GM19240 (cell line): ENCODE results near the gene SLC39A13.

Source experiments
- DNase-seq: peaks from one replicate; pipeline ENCODE4 v3.0.0; 2011; ENCODE audit warnings: low spot score; ENCODE audit not compliant: insufficient read length

The SLC39A13 gene

GRCh38 chr11:47407746-47408590, at the start of gene SLC39A13:
Gene SLC39A13 (plus strand): TSS chr11:47408590. CDS start chr11:47410095, 1,505 bp downstream.
- DNase-seq: peak; percentile 97

- DNase-seq: no peak
Observed at GRCh38 chr11:47358731-47359051, 49.7 kb upstream of the SLC39A13 start.

- DNase-seq: no peak
Observed at GRCh38 chr11:47359162-47359561, 49.2 kb upstream of the SLC39A13 start.

GRCh38 chr11:47359586-47359985, 48.8 kb upstream of the SLC39A13 start:
- DNase-seq: no peak

- DNase-seq: no peak
Observed at GRCh38 chr11:47360341-47360740, 48.0 kb upstream of the SLC39A13 start.

GRCh38 chr11:47361419-47361818, 47.0 kb upstream of the SLC39A13 start:
- DNase-seq: no peak

GRCh38 chr11:47366020-47366490, 42.3 kb upstream of the SLC39A13 start:
- DNase-seq: no peak

GRCh38 chr11:47369676-47370075, 38.7 kb upstream of the SLC39A13 start:
- DNase-seq: no peak

- no peak for DNase-seq
Observed at GRCh38 chr11:47372422-47372821, 36.0 kb upstream of the SLC39A13 start.

- DNase-seq: no peak
Observed at GRCh38 chr11:47373876-47374719, 34.3 kb upstream of the SLC39A13 start.

- DNase-seq: no peak
Observed at GRCh38 chr11:47374720-47375019, 33.7 kb upstream of the SLC39A13 start.

GRCh38 chr11:47375020-47375419, 33.4 kb upstream of the SLC39A13 start:
- DNase-seq: no peak

GRCh38 chr11:47375546-47376085, 32.8 kb upstream of the SLC39A13 start:
- no peak for DNase-seq

- no peak for DNase-seq
Observed at GRCh38 chr11:47376107-47376524, 32.3 kb upstream of the SLC39A13 start.

GRCh38 chr11:47376525-47377371, 31.6 kb upstream of the SLC39A13 start:
- no peak for DNase-seq

- DNase-seq: no peak
Observed at GRCh38 chr11:47377571-47378009, 30.8 kb upstream of the SLC39A13 start.

GRCh38 chr11:47378010-47378835, 30.2 kb upstream of the SLC39A13 start, which contains the start of gene SPI1:
Gene SPI1 (minus strand): TSS chr11:47378547. CDS start chr11:47378353, 194 bp downstream.
- DNase-seq: peak; percentile 89

- no peak for DNase-seq
Observed at GRCh38 chr11:47378836-47379170, 29.6 kb upstream of the SLC39A13 start.

- no peak for DNase-seq
Observed at GRCh38 chr11:47379317-47379716, 29.1 kb upstream of the SLC39A13 start.

- no peak for DNase-seq
Observed at GRCh38 chr11:47380078-47380477, 28.3 kb upstream of the SLC39A13 start.
